ENCODE data around the gene GRM7.

DNA sequence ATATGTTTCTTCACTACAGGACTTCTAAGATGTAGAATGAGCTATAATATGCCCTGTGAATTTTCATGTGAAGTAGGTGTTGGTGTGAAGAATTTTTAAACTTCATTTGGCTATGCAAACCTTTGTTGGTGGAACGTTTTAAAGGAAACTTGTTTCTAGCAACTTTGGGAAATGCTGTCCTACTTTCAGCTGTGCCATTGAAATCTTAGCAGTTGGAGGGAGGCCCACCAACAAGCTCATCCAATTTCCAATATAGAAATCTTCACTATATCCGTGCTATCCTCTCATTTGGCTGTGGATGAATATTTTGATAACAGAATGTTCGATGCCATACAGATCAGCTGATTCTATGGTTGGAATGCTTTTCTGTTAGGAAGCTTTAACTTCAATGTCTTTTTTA, 51.3 kb downstream of the GRM7 start:
- TF ChIP-seq, protein P1, sequence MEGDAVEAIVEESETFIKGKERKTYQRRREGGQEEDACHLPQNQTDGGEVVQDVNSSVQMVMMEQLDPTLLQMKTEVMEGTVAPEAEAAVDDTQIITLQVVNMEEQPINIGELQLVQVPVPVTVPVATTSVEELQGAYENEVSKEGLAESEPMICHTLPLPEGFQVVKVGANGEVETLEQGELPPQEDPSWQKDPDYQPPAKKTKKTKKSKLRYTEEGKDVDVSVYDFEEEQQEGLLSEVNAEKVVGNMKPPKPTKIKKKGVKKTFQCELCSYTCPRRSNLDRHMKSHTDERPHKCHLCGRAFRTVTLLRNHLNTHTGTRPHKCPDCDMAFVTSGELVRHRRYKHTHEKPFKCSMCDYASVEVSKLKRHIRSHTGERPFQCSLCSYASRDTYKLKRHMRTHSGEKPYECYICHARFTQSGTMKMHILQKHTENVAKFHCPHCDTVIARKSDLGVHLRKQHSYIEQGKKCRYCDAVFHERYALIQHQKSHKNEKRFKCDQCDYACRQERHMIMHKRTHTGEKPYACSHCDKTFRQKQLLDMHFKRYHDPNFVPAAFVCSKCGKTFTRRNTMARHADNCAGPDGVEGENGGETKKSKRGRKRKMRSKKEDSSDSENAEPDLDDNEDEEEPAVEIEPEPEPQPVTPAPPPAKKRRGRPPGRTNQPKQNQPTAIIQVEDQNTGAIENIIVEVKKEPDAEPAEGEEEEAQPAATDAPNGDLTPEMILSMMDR (IDR thresholded peaks at IDR 0.05; ENCODE audit: poor library complexity): no peak
- TF ChIP-seq EZH2phosphoT487 (IDR thresholded peaks at IDR 0.05; ENCODE audit: low read depth, severe bottlenecking, unreplicated experiment): no peak
- TF ChIP-seq EZH2 (IDR thresholded peaks at IDR 0.05; ENCODE audit: borderline replicate concordance): no peak
